Mesendoderm (in vitro differentiated cells): ENCODE data around the gene FCN2.

Experiments used
- DNase-seq: peaks from one replicate; pipeline ENCODE4 v3.0.0; 2013
- H2AK5ac ChIP-seq: 2 replicates; pipeline ENCODE4 v1.6.1; 2013; ENCODE audit warnings: low read length, inconsistent platforms
- H2BK120ac ChIP-seq: 2 replicates; pipeline ENCODE4 v1.6.1; 2013; ENCODE audit warnings: low read depth, mild to moderate bottlenecking, low read length, moderate library complexity, mixed read lengths
- H2BK15ac ChIP-seq: replicated peaks from 2 replicates; pipeline ENCODE4 v1.6.1; 2013; ENCODE audit warnings: low read depth, mild to moderate bottlenecking, moderate library complexity
- H2BK5ac ChIP-seq: 2 replicates; pipeline ENCODE4 v1.6.1; 2013; ENCODE audit warnings: low read length, inconsistent platforms
- H3K18ac ChIP-seq: 2 replicates; pipeline ENCODE4 v1.6.1; 2013; ENCODE audit warnings: mild to moderate bottlenecking, low read length, mixed read lengths
- H3K23ac ChIP-seq: one replicate; pipeline ENCODE4 v1.6.1; 2013; ENCODE audit warnings: low read length
- H3K27ac ChIP-seq: 2 replicates; pipeline ENCODE4 v1.5.1; 2013; ENCODE audit warnings: low read depth, mild to moderate bottlenecking, inconsistent platforms, low read length, moderate library complexity
- H3K27me3 ChIP-seq: 2 replicates; pipeline ENCODE4 v1.6.1; 2013; ENCODE audit warnings: low read length, control low read depth, mild to moderate bottlenecking, inconsistent platforms; ENCODE audit not compliant: insufficient read depth, poor library complexity
- H3K36me3 ChIP-seq: 2 replicates; pipeline ENCODE4 v1.6.1; 2013; ENCODE audit warnings: low read length, inconsistent platforms; ENCODE audit not compliant: control insufficient read depth, insufficient read depth
- H3K4ac ChIP-seq: one replicate; pipeline ENCODE4 v1.6.1; 2013; ENCODE audit warnings: low read depth, mild to moderate bottlenecking, low read length, moderate library complexity
- H3K4me1 ChIP-seq: 2 replicates; pipeline ENCODE4 v1.6.1; 2013; ENCODE audit warnings: low read depth, low read length, inconsistent platforms; ENCODE audit not compliant: control insufficient read depth
- H3K4me2 ChIP-seq: 2 replicates; pipeline ENCODE4 v1.6.1; 2013; ENCODE audit warnings: low read length
- H3K4me3 ChIP-seq: 2 replicates; pipeline ENCODE4 v1.5.1; 2013; ENCODE audit warnings: mild to moderate bottlenecking, low read length
- H3K56ac ChIP-seq: one replicate; pipeline ENCODE4 v1.6.1; 2013; ENCODE audit warnings: low read length
- H3K79me1 ChIP-seq: 2 replicates; pipeline ENCODE4 v1.6.1; 2013; ENCODE audit warnings: low read length, inconsistent platforms
- H3K79me2 ChIP-seq: 2 replicates; pipeline ENCODE4 v1.6.1; 2013; ENCODE audit warnings: mild to moderate bottlenecking, low read length; ENCODE audit not compliant: control insufficient read depth, insufficient read depth
- H3K9ac ChIP-seq: 2 replicates; pipeline ENCODE4 v1.6.1; 2013; ENCODE audit warnings: low read length, inconsistent platforms
- H4K5ac ChIP-seq: one replicate; pipeline ENCODE4 v1.6.1; 2013; ENCODE audit warnings: low read length
- H4K8ac ChIP-seq: one replicate; pipeline ENCODE4 v1.6.1; 2013; ENCODE audit warnings: low read depth, mild to moderate bottlenecking, control low read depth, low read length, moderate library complexity
- WGBS: extraction: QIAGEN DNeasy Blood & Tissue Kit; methylation state at CpG from one replicate; pipeline ENCODE4 v1.1.7; 2013; ENCODE audit warnings: low lambda C conversion rate, missing lambda C conversion rate; ENCODE audit not compliant: insufficient coverage; ENCODE audit errors: extremely low coverage; 5-methylcytosine and 5-hydroxymethylcytosine counted together

The FCN2 gene

DNA sequence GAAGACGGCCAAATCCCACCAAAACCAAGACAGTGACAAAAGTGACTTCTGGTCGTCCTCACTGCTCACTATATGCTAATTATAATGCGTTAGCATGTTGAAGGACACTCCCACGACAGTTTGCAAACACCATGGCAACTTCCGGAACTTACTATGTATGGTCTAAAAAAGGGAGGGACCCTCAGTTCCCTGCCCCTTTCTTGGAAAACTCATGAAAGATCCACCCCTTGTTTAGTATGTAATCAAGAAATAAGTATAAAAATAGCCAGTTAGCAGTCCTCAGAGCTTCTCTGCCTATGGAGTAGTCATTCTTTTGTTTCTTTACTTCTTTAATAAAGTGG, 9.5 kb downstream of the FCN2 start:
- H3K4ac ChIP-seq: no peak overlapping the region
- no peaks in the 10 kb centered on the region for H3K4me1 ChIP-seq
- H4K8ac ChIP-seq: no peak overlapping the region
- H3K4me2 ChIP-seq: no peak overlapping the region
- H3K56ac ChIP-seq: no peak overlapping the region
- H2BK5ac ChIP-seq: no peak overlapping the region
- H2BK120ac ChIP-seq: no peak overlapping the region
- no peaks in the 10 kb centered on the region for H3K36me3 ChIP-seq
- no CpG with 5 or more reads among the region's 5 CpGs for WGBS
- H3K23ac ChIP-seq: no peak overlapping the region
- no peaks in the 10 kb centered on the region for H3K79me2 ChIP-seq
- DNase-seq: no peak
- H3K4me3 ChIP-seq: no peak overlapping the region
- H4K5ac ChIP-seq: no peak overlapping the region
- H2BK15ac ChIP-seq: no peak overlapping the region
- H3K79me1 ChIP-seq: no peaks in the 10 kb centered on the region
- no peak overlapping the region for H3K27ac ChIP-seq
- H3K18ac ChIP-seq: no peak overlapping the region
- H3K9ac ChIP-seq: no peak overlapping the region
- no peak overlapping the region for H2AK5ac ChIP-seq
- H3K27me3 ChIP-seq: no peaks in the 10 kb centered on the region

DNA sequence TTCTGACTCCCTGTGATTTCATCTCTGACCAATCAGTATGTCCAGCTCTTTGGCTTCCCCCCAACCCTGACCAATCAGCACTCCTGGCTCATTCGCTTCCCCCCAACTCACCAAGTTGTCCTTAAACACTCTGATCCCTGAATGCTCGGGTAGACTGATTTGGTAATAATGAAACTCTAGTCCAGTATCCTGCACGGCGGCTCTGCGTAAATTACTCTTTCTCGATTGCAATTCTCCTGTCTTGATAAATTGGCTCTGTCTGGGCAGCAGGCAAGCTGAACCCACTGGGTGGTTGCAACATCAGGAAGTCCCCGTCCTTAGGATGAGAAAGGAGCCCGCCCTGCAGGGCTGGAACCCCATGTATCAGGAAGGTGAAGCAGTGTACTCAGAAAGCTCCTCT, 10.4 kb downstream of the FCN2 start:
- Histone ChIP-seq H3K79me2 (no peaks in the 10 kb centered on the region), H3K4ac (no peak overlapping the region), H3K4me1 (no peaks in the 10 kb centered on the region), H4K5ac (no peak overlapping the region), H3K4me2 (no peak overlapping the region), H2BK15ac (no peak overlapping the region), H3K27me3 (no peaks in the 10 kb centered on the region), H2AK5ac (no peak overlapping the region), H3K18ac (no peak overlapping the region), H2BK120ac (no peak overlapping the region), H3K36me3 (no peaks in the 10 kb centered on the region), H3K79me1 (no peaks in the 10 kb centered on the region), H3K23ac (no peak overlapping the region), H2BK5ac (no peak overlapping the region), H3K9ac (no peak overlapping the region), H4K8ac (no peak overlapping the region), H3K27ac (no peak overlapping the region), H3K4me3 (no peak overlapping the region), H3K56ac (no peak overlapping the region)
- WGBS: no CpG with 5 or more reads among the region's 8 CpGs
- DNase-seq: no peak

DNA sequence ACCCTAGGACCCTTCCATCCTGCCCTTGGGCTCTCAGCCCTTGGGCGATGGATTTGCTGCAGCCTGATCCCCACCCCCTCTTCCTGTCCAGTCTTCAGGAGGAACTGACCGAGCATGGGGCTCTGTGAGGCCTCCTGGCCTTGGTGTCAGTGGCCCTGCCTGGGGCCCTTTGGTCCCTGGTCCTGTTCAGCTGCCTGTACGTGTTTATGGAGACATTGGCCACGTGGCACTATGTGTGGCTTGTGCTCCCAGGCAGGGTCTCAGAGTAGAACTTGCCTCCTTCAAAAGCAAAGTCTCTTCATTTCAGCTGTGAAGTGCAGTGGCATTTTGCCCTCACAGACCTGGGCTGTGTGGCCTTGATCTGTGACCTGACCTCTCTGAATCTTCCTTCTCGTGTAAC, 11.1 kb downstream of the FCN2 start:
- no CpG with 5 or more reads among the region's 5 CpGs for WGBS
- no peak overlapping the region for H2BK5ac ChIP-seq
- no peak overlapping the region for H3K23ac ChIP-seq
- H2BK120ac ChIP-seq: no peak overlapping the region
- H3K79me2 ChIP-seq: no peaks in the 10 kb centered on the region
- no peak overlapping the region for H3K9ac ChIP-seq
- H3K4me3 ChIP-seq: no peak overlapping the region
- no peak overlapping the region for H2AK5ac ChIP-seq
- no peak for DNase-seq
- H3K4ac ChIP-seq: no peak overlapping the region
- no peak overlapping the region for H3K18ac ChIP-seq
- H3K4me1 ChIP-seq: no peaks in the 10 kb centered on the region
- H3K27me3 ChIP-seq: no peaks in the 10 kb centered on the region
- H3K56ac ChIP-seq: no peak overlapping the region
- no peak overlapping the region for H4K8ac ChIP-seq
- no peak overlapping the region for H3K27ac ChIP-seq
- no peaks in the 10 kb centered on the region for H3K79me1 ChIP-seq
- no peak overlapping the region for H3K4me2 ChIP-seq
- no peak overlapping the region for H2BK15ac ChIP-seq
- H3K36me3 ChIP-seq: no peaks in the 10 kb centered on the region
- H4K5ac ChIP-seq: no peak overlapping the region

DNA sequence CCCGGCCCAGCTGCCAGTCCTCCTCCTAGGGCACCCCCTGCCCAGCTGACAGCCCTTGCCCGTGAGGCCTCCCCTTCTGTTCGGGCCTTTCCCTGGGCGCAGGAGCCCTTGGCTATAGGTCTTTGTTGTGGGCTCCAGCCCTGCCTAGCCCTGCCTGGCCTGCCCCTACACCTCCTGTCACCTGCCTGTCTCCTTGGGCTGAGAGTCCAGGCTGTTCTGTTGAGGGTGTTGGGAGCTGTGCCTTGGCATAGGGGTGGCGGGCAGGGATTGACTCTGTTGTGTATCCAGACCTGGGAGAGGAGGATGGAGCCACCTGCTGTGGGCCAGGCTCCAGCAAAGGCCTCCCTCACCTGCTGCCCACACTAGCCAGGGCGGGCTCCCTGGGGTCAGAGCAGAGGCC, 11.6 kb downstream of the FCN2 start:
- Histone ChIP-seq H3K79me2 (no peaks in the 10 kb centered on the region), H3K36me3 (no peaks in the 10 kb centered on the region), H3K9ac (no peak overlapping the region), H2AK5ac (no peak overlapping the region), H4K8ac (no peak overlapping the region), H2BK120ac (no peak overlapping the region), H3K27ac (no peak overlapping the region), H3K4me1 (no peaks in the 10 kb centered on the region), H3K27me3 (no peaks in the 10 kb centered on the region), H4K5ac (no peak overlapping the region), H3K23ac (no peak overlapping the region), H3K4me2 (no peak overlapping the region), H3K18ac (no peak overlapping the region), H3K4me3 (no peak overlapping the region), H3K4ac (no peak overlapping the region), H2BK5ac (no peak overlapping the region), H2BK15ac (no peak overlapping the region), H3K79me1 (no peaks in the 10 kb centered on the region), H3K56ac (no peak overlapping the region)
- DNase-seq: no peak
- no CpG with 5 or more reads among the region's 6 CpGs for WGBS

DNA sequence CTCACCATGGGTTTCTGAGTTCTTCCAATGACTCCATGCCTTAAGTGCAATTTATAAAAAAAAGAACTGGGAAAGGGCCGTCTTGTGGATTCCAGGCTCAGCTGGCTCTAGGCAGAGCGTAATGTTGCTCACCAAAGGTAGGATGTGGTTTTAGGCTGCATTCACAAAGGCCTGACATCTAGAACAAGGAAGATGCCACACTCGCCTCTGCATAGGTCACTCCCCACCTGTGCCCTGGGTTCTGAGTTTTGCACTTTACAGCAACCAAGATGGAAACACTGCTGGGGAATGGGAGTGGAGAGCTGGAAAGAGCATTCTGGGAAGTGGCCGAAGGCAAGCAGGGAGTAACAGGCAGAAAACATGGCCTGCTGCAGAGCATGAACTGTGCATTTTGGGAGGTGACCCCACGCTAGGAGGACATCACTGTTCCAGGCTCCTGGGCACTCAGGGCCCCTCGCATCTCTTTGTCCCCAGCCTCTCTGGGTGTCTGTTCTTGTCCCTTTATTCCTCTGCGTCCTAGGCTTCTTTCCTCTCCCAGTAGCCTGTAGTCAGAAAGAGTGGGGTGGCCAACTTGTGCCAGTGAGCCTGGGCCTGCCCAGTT, 12.3 kb downstream of the FCN2 start:
- no CpG with 5 or more reads among the region's 7 CpGs for WGBS
- Histone ChIP-seq H3K4me3 (no peak overlapping the region), H3K4me2 (no peak overlapping the region), H3K36me3 (no peaks in the 10 kb centered on the region), H3K4ac (no peak overlapping the region), H2BK15ac (no peak overlapping the region), H2AK5ac (no peak overlapping the region), H3K18ac (no peak overlapping the region), H3K27ac (no peak overlapping the region), H2BK5ac (no peak overlapping the region), H3K23ac (no peak overlapping the region), H3K9ac (no peak overlapping the region), H4K5ac (no peak overlapping the region), H3K4me1 (no peaks in the 10 kb centered on the region), H3K79me2 (no peaks in the 10 kb centered on the region), H2BK120ac (no peak overlapping the region), H3K79me1 (no peaks in the 10 kb centered on the region), H4K8ac (no peak overlapping the region), H3K56ac (no peak overlapping the region), H3K27me3 (no peaks in the 10 kb centered on the region)
- no peak for DNase-seq

DNA sequence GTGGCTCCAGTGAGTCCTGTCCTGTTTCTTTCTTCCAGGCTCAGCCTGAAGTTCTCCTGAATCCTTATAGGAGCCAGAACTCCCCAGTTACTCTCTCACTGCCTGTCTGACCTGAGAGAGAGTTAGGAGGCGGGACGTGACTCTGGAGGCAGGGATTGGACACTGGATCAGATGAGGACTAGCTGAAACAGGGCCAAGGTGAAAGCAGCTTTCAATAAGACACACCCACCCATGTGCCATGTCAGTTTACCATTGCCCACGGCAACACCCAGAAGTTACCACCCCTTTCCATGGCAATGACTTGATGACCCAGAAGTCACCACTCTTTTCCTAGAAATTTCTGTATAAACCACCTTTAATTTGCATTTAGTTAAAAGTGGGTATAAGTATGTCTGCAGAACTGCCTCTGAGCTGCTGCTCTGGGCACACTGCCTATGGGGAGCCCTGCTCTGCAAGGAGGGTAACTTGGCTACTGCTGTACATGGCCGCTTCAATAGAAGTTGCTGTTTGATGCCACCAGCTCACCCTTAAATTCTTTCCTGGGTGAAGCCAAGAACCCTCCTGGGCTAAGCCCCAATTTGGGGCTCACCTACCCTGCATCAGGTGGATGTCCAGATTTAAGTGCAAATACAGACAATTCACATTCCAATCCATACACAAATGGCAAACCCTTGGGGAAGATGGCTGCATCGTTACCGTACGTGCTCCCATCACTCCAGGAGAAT, 13.7 kb downstream of the FCN2 start:
- Histone ChIP-seq H2BK15ac (no peak overlapping the region), H3K9ac (no peak overlapping the region), H4K8ac (no peak overlapping the region), H4K5ac (no peak overlapping the region), H2AK5ac (no peak overlapping the region), H3K4me2 (no peak overlapping the region), H3K79me2 (no peaks in the 10 kb centered on the region), H2BK5ac (no peak overlapping the region), H3K4me3 (no peak overlapping the region), H3K79me1 (no peaks in the 10 kb centered on the region), H3K56ac (no peak overlapping the region), H3K27me3 (no peaks in the 10 kb centered on the region), H3K18ac (no peak overlapping the region), H3K36me3 (no peaks in the 10 kb centered on the region), H2BK120ac (no peak overlapping the region), H3K27ac (no peak overlapping the region), H3K23ac (no peak overlapping the region), H3K4me1 (no peaks in the 10 kb centered on the region), H3K4ac (no peak overlapping the region)
- WGBS: no CpG with 5 or more reads among the region's 7 CpGs
- DNase-seq: no peak
